Measurements from ENCODE around the gene TES.

TES gene

DNA sequence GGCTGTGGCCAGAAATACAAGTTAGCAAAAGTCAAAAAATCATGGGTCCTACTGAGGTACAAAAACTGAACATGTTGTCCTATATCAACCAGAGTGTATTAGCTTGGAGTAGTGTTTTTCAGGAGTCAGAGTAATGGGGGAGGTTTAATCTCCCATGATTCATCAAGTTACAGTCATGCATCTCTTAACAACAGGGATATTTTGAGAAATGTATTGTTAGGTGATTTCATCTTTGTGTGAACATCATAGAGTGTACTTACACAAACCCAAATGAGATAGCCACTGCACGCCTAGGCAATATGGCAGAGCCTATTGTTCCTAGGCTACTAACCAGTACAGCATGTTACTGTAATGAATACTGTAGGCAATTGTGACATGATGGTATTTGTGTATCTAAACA, 14.9 kb upstream of the TES start:
- DNase-seq (ENCODE audit: low read depth), result no peak
- TF ChIP-seq POLR2A (IDR thresholded peaks at IDR 0.05; ENCODE audit: extremely low read depth, insufficient read length) (no peak), MYC (IDR thresholded peaks at IDR 0.05; ENCODE audit: low read depth, low read length) (no peak)
- TF ChIP-seq, protein P1, sequence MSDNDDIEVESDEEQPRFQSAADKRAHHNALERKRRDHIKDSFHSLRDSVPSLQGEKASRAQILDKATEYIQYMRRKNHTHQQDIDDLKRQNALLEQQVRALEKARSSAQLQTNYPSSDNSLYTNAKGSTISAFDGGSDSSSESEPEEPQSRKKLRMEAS (IDR thresholded peaks at IDR 0.05; ENCODE audit: low read depth, low read length), result no peak
- TF ChIP-seq, protein P2, sequence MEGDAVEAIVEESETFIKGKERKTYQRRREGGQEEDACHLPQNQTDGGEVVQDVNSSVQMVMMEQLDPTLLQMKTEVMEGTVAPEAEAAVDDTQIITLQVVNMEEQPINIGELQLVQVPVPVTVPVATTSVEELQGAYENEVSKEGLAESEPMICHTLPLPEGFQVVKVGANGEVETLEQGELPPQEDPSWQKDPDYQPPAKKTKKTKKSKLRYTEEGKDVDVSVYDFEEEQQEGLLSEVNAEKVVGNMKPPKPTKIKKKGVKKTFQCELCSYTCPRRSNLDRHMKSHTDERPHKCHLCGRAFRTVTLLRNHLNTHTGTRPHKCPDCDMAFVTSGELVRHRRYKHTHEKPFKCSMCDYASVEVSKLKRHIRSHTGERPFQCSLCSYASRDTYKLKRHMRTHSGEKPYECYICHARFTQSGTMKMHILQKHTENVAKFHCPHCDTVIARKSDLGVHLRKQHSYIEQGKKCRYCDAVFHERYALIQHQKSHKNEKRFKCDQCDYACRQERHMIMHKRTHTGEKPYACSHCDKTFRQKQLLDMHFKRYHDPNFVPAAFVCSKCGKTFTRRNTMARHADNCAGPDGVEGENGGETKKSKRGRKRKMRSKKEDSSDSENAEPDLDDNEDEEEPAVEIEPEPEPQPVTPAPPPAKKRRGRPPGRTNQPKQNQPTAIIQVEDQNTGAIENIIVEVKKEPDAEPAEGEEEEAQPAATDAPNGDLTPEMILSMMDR (IDR thresholded peaks at IDR 0.05; ENCODE audit: low read depth, low read length), result no peak
- no peak overlapping the region for H3K4me3 ChIP-seq (ENCODE audit: low read depth, low read length)

DNA sequence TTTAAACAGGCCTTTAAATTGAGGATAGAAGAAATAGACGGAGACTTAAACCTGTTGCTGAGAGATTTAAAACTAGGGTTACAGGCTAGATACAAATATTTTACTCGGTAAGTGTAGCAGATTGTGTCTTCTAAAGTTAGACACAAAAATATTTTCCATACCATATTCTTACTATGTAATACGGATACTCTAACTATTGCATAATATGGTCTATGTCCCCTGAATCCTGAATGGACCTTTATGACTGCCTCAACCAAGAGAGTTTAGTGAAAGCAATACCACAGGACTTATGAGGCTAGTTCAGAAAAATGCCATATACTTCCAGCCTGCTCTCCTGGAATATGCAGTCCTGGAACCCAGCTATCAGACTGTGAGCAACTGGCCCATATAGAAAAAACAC, 13.4 kb upstream of the TES start:
- no peak for TF ChIP-seq POLR2A (IDR thresholded peaks at IDR 0.05; ENCODE audit: extremely low read depth, insufficient read length)
- TF ChIP-seq, protein P2 (IDR thresholded peaks at IDR 0.05; ENCODE audit: low read depth, low read length), result no peak
- TF ChIP-seq, protein P1 (IDR thresholded peaks at IDR 0.05; ENCODE audit: low read depth, low read length), result no peak
- TF ChIP-seq MYC (IDR thresholded peaks at IDR 0.05; ENCODE audit: low read depth, low read length), result no peak
- no peak for DNase-seq (ENCODE audit: low read depth)

DNA sequence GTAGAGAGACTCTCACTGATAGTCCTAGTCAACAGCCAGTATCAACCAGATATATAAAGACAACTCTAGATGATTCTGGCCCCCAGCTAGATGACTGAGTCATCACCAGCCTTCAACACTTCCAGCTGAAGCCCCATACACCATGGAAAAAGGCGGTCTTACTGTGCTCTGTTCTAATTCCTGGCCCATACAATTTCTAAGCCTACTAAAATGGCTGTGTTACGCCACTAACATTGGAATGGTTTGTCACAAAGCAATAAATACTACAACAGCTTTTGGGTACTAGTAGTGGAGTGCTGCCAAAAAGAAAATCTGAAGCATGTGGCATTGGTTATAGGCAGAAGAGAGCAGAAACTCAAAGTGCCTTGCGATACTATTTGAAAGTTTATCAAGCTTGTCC, 13.0 kb upstream of the TES start:
- H3K4me3 ChIP-seq (ENCODE audit: low read depth, low read length), result no peak overlapping the region
- TF ChIP-seq, protein P1 (IDR thresholded peaks at IDR 0.05; ENCODE audit: low read depth, low read length), result no peak
- TF ChIP-seq, protein P2 (IDR thresholded peaks at IDR 0.05; ENCODE audit: low read depth, low read length), result no peak
- TF ChIP-seq MYC (IDR thresholded peaks at IDR 0.05; ENCODE audit: low read depth, low read length), result no peak
- TF ChIP-seq POLR2A (IDR thresholded peaks at IDR 0.05; ENCODE audit: extremely low read depth, insufficient read length), result no peak
- no peak for DNase-seq (ENCODE audit: low read depth)

More for the DNA sequence above, 13.4 kb upstream of the TES start:
- no peak overlapping the region for H3K4me3 ChIP-seq (ENCODE audit: low read depth, low read length)

DNA sequence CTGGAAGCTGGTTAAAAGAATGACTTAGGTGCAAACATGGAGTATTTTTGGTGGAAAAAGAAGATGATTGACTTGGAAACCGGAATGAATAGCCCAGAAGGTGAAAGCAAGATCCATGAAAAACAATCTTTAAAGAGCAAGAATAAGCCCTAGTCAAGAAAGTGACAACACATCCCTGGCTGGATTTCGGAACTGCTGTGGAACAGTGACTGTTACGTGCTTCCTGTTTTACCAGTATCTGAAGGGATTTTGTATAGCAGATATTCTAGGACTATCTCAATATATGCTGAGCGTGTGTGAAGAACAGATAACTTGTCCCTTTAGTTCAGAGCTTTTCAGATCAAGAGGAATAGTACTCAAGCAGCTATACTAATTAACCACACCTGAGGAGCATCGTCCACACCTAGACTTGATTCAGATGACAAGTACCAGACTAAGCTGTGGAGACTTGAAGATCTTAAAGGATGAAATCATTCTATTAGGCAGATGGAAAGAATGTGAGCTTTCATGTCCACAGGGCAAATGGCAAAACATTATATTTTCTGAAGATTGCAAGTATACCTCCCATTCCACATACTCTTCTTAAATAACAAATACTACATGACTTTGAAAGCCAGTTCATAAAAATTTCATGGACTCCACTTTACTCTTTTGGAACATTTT, 11.5 kb upstream of the TES start:
- no peak for DNase-seq (ENCODE audit: low read depth)
- no peak for TF ChIP-seq POLR2A (IDR thresholded peaks at IDR 0.05; ENCODE audit: extremely low read depth, insufficient read length)
- TF ChIP-seq, protein P2 (IDR thresholded peaks at IDR 0.05; ENCODE audit: low read depth, low read length), result no peak
- TF ChIP-seq, protein P1 (IDR thresholded peaks at IDR 0.05; ENCODE audit: low read depth, low read length), result no peak
- no peak for TF ChIP-seq MYC (IDR thresholded peaks at IDR 0.05; ENCODE audit: low read depth, low read length)
- H3K4me3 ChIP-seq (ENCODE audit: low read depth, low read length), result no peak overlapping the region

DNA sequence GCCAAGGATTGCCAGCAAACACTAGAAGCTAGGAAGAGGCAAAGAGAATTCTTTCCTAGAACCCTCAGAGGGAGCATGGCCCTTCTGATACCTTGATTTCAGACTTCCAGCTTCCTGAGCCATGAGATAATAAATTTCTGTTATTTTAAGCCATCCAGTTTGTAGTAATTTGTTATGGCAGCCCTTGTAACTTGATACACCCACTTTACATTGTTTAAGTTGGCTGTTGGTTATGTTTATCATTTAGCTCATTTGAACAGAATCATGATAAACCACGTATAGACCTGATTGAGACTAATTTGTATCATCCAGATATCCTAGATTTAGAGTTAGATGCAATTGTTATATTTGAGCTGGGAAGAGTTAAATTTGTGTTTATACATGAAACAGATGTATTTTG, 9.4 kb upstream of the TES start:
- TF ChIP-seq, protein P1 (IDR thresholded peaks at IDR 0.05; ENCODE audit: low read depth, low read length), result no peak
- TF ChIP-seq POLR2A (IDR thresholded peaks at IDR 0.05; ENCODE audit: extremely low read depth, insufficient read length), result no peak
- no peak for TF ChIP-seq MYC (IDR thresholded peaks at IDR 0.05; ENCODE audit: low read depth, low read length)
- TF ChIP-seq, protein P2 (IDR thresholded peaks at IDR 0.05; ENCODE audit: low read depth, low read length), result no peak
- DNase-seq (ENCODE audit: low read depth), result no peak
- no peak overlapping the region for H3K4me3 ChIP-seq (ENCODE audit: low read depth, low read length)
